Vagina (tissue), 2 donors: ENCODE measurements around the gene SELPLG.

Experiments
- POLR2AphosphoS5 ChIP-seq, 2 donors: sonication (generic); formaldehyde crosslinking; IDR thresholded peaks; one replicate each; pipeline ENCODE4 v1.9.0; 2017; ENCODE audit warnings: antibody characterized with exemption in 2 of 2, mild to moderate bottlenecking in 2 of 2, low read depth in 1 of 2; ENCODE audit not compliant: insufficient read depth in 1 of 2
- TF ChIP-seq, protein P1 (sequence below), 3 experiments: fragments of 450-650 bp in 2 of 3; fragments of 200-600 bp in 1 of 3; sonication (generic) in 1 of 3; IDR thresholded peaks; one replicate each; pipeline ENCODE4 v1.5.1; 2017 to 2019; ENCODE audit warnings: antibody characterized with exemption in 3 of 3, mild to moderate bottlenecking in 2 of 3, moderate library complexity in 2 of 3

- no peak for TF ChIP-seq POLR2AphosphoS5 (IDR thresholded peaks at IDR 0.05; ENCODE audit: insufficient read depth in 1 of 2, low read depth in 1 of 2)
- TF ChIP-seq, protein P1, sequence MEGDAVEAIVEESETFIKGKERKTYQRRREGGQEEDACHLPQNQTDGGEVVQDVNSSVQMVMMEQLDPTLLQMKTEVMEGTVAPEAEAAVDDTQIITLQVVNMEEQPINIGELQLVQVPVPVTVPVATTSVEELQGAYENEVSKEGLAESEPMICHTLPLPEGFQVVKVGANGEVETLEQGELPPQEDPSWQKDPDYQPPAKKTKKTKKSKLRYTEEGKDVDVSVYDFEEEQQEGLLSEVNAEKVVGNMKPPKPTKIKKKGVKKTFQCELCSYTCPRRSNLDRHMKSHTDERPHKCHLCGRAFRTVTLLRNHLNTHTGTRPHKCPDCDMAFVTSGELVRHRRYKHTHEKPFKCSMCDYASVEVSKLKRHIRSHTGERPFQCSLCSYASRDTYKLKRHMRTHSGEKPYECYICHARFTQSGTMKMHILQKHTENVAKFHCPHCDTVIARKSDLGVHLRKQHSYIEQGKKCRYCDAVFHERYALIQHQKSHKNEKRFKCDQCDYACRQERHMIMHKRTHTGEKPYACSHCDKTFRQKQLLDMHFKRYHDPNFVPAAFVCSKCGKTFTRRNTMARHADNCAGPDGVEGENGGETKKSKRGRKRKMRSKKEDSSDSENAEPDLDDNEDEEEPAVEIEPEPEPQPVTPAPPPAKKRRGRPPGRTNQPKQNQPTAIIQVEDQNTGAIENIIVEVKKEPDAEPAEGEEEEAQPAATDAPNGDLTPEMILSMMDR (IDR thresholded peaks at IDR 0.05), result no peak
Observed at GRCh38 chr12:108668063-108668462, 34.4 kb upstream of the SELPLG start.
